PC-9 (cell line): ENCODE measurements around the gene TUBB2A.

Source experiments
- CTCF ChIP-seq: fragments of 200-600 bp; sonication (generic); conservative IDR thresholded peaks from 2 replicates; pipeline ENCODE4 v1.6.1; 2017; ENCODE audit warnings: mixed run types, antibody characterized with exemption, mild to moderate bottlenecking, moderate library complexity
- EZH2 ChIP-seq: fragments of 200-600 bp; sonication (generic); IDR thresholded peaks from 2 replicates; pipeline ENCODE4 v1.8.0; 2017; ENCODE audit warnings: antibody characterized with exemption, low read depth

DNA sequence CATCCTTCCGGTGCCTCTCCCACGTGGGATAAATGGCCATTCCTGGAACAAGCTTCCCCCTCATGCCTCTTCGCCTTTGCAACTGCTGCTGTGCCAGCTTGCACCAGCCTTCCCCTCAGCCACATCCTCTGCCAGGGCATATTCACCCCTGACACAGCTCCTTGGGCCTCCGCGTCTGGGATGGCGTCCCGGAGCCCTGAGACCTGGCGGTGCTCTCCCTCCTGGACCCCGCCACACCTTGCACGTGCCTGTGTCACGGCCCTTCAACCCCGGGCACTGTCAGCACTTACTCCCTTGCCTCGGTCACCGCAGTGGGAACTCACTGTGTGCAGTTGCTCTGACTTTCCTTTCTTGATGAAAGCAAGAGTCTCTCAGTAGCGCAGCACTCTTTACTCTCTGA is 25.6 kb downstream of the TUBB2A start:
- no peak for TF ChIP-seq CTCF
- no peak for TF ChIP-seq EZH2
